ENCODE data around the gene RSL24D1.

GRCh38 chr15:55198706-55199105 lies 2.0 kb upstream of the RSL24D1 start:
- TF ChIP-seq, protein P1, sequence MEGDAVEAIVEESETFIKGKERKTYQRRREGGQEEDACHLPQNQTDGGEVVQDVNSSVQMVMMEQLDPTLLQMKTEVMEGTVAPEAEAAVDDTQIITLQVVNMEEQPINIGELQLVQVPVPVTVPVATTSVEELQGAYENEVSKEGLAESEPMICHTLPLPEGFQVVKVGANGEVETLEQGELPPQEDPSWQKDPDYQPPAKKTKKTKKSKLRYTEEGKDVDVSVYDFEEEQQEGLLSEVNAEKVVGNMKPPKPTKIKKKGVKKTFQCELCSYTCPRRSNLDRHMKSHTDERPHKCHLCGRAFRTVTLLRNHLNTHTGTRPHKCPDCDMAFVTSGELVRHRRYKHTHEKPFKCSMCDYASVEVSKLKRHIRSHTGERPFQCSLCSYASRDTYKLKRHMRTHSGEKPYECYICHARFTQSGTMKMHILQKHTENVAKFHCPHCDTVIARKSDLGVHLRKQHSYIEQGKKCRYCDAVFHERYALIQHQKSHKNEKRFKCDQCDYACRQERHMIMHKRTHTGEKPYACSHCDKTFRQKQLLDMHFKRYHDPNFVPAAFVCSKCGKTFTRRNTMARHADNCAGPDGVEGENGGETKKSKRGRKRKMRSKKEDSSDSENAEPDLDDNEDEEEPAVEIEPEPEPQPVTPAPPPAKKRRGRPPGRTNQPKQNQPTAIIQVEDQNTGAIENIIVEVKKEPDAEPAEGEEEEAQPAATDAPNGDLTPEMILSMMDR (conservative IDR thresholded peaks at IDR 0.05; ENCODE audit: low read depth, low read length) = no peak
- TF ChIP-seq EZH2 (IDR thresholded peaks at IDR 0.05; ENCODE audit: borderline replicate concordance, low read depth, low read length, poor library complexity, severe bottlenecking) = no peak

Data from A673 (cell line).